OCI-LY7 (cell line): ENCODE measurements around the gene KRTAP9-6. TPM values are rescaled to one million over a fixed set of nuclear protein-coding genes. Genes with fewer than 3 reads are reported as not detected.

Experiments used
- BruUV-seq: library from RNA; stranded (reverse); fragments of 400-500 nt; replicated peaks from 2 replicates; lab custom pipeline; 2021; lab: Mats Ljungman, UMichigan
- CTCF ChIA-PET: fragments of 300-600 bp; sonication (Branson Sonifier 250); formaldehyde crosslinking; loops from one replicate; lab custom pipeline; 2022; ENCODE audit warnings: antibody characterized with exemption; ENCODE audit not compliant: unreplicated experiment; lab: Charles Lee
- POLR2A ChIA-PET: fragments of 300-600 bp; sonication (Branson Sonifier 250); formaldehyde crosslinking; loops from one replicate; lab custom pipeline; 2022; ENCODE audit warnings: antibody characterized with exemption; lab: Charles Lee
- DNase-seq: peaks from one replicate; pipeline ENCODE4 v3.0.0-alpha.2; 2015; ENCODE audit warnings: low spot score
- H2AFZ ChIP-seq: fragments of 200-600 bp; sonication (generic), shearing (Covaris generic); 2 replicates; pipeline ENCODE4 v1.6.1; 2014; ENCODE audit warnings: mild to moderate bottlenecking, antibody characterized with exemption, low read length, moderate library complexity
- H3K27ac ChIP-seq: fragments of 200-600 bp; sonication (generic); 2 replicates; pipeline ENCODE4 v1.5.1; 2014; ENCODE audit warnings: mixed run types, low read depth, mild to moderate bottlenecking, moderate library complexity, low read length, inconsistent platforms; ENCODE audit not compliant: poor library complexity, severe bottlenecking
- H3K36me3 ChIP-seq: fragments of 200-600 bp; sonication (generic); 2 replicates; pipeline ENCODE4 v1.6.1; 2014; ENCODE audit warnings: mild to moderate bottlenecking, antibody characterized with exemption, low read length, moderate library complexity, mixed read lengths; ENCODE audit not compliant: insufficient read depth
- H3K4me1 ChIP-seq: fragments of 200-600 bp; sonication (generic); 2 replicates; pipeline ENCODE4 v1.5.1; 2014; ENCODE audit warnings: mild to moderate bottlenecking, low read length; ENCODE audit not compliant: insufficient read depth, poor library complexity, severe bottlenecking
- H3K4me2 ChIP-seq: fragments of 200-600 bp; sonication (generic); 2 replicates; pipeline ENCODE4 v1.6.1; 2014; ENCODE audit warnings: mild to moderate bottlenecking, low read length
- H3K4me3 ChIP-seq: fragments of 200-600 bp; sonication (generic); 2 replicates; pipeline ENCODE4 v1.5.1; 2014; ENCODE audit warnings: mild to moderate bottlenecking, low read depth, low read length; ENCODE audit not compliant: poor library complexity, severe bottlenecking
- H3K79me2 ChIP-seq: fragments of 200-600 bp; sonication (generic); 2 replicates; pipeline ENCODE4 v1.6.1; 2016; ENCODE audit warnings: low read depth, mild to moderate bottlenecking, low read length, moderate library complexity, mixed read lengths; ENCODE audit not compliant: insufficient read depth
- H3K9me2 ChIP-seq: fragments of 200-600 bp; sonication (generic); 2 replicates; pipeline ENCODE4 v1.6.1; 2016; ENCODE audit warnings: mild to moderate bottlenecking, low read length, mixed read lengths; ENCODE audit not compliant: insufficient read depth
- H3K9me3 ChIP-seq: fragments of 200-600 bp; sonication (generic); 2 replicates; pipeline ENCODE4 v1.6.1; 2014; ENCODE audit warnings: mild to moderate bottlenecking, mixed run types, low read length, mixed read lengths
- H4K20me1 ChIP-seq: fragments of 200-600 bp; sonication (generic); 2 replicates; pipeline ENCODE4 v1.6.1; 2014; ENCODE audit warnings: mild to moderate bottlenecking, antibody characterized with exemption, low read length, moderate library complexity, mixed read lengths; ENCODE audit not compliant: insufficient read depth
- EZH2phosphoT487 ChIP-seq: fragments of 200-600 bp; sonication (generic); IDR thresholded peaks from 2 replicates; pipeline ENCODE4 v1.6.1; 2018; ENCODE audit warnings: low read depth, borderline replicate concordance, mild to moderate bottlenecking, mixed run types, antibody characterized with exemption, low read length, moderate library complexity, mixed read lengths
- intact Hi-C: fragments of 100-400 bp; cut with micrococcal nuclease; formaldehyde crosslinking; loops from one replicate; pipeline ENCODE4 v1.10.0; 2022; ENCODE audit not compliant: unreplicated experiment
- total RNA-seq, 2 experiments: library from RNA; depleted of rRNA in 1 of 2; stranded (reverse); fragments of >200 nt in 1 of 2; shearing (Covaris generic) in 1 of 2; gene quantifications; 2 replicates each; pipeline ENCODE4 v1.2.3, GENCODE V29; 2014 to 2022
- TF ChIP-seq, protein P1 (sequence below): fragments of 200-600 bp; sonication (generic); conservative IDR thresholded peaks from 2 replicates; pipeline ENCODE4 v1.5.1; 2014; ENCODE audit warnings: mild to moderate bottlenecking, antibody characterized with exemption, low read length, moderate library complexity, mixed read lengths

KRTAP9-6 gene
- total RNA-seq, 2 experiments from 2014 or later, result not detected

DNA sequence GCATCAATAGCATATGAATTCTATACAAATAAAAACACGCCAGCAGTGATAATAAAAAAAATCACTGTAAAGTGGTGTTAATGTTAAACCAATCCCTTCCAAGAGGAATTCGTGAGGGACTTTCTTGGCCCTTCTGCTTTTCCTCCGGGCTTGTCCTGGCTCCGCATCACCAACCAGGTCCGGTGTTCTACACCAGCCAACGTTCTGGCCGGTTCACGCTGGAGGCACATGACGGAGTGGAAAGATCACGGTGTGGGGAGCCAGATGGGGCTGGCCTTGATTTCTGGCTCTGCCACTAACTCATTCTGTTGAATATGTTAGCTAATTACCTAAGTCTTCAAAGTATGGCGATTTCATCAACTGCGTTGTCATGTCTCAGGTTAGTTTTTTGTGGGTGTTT is 38.9 kb downstream of the KRTAP9-6 start:
- H3K27ac ChIP-seq, result no peak overlapping the region
- no peak overlapping the region for H3K4me2 ChIP-seq
- H2AFZ ChIP-seq, result no peak overlapping the region
- POLR2A ChIA-PET, result no interaction called here
- no peaks in the 10 kb centered on the region for H3K79me2 ChIP-seq
- H4K20me1 ChIP-seq, result no peaks in the 10 kb centered on the region
- no TSS peak for BruUV-seq
- H3K36me3 ChIP-seq, result no peaks in the 10 kb centered on the region
- peaks cover 8% of the 10 kb centered on the region for H3K4me1 ChIP-seq
- no peaks in the 10 kb centered on the region for H3K9me2 ChIP-seq
- intact Hi-C loops, result no loop called here
- no peak for DNase-seq
- CTCF ChIA-PET, result no interaction called here
- H3K4me3 ChIP-seq, result no peak overlapping the region
- H3K9me3 ChIP-seq, result no peaks in the 10 kb centered on the region
- TF ChIP-seq, protein P1, sequence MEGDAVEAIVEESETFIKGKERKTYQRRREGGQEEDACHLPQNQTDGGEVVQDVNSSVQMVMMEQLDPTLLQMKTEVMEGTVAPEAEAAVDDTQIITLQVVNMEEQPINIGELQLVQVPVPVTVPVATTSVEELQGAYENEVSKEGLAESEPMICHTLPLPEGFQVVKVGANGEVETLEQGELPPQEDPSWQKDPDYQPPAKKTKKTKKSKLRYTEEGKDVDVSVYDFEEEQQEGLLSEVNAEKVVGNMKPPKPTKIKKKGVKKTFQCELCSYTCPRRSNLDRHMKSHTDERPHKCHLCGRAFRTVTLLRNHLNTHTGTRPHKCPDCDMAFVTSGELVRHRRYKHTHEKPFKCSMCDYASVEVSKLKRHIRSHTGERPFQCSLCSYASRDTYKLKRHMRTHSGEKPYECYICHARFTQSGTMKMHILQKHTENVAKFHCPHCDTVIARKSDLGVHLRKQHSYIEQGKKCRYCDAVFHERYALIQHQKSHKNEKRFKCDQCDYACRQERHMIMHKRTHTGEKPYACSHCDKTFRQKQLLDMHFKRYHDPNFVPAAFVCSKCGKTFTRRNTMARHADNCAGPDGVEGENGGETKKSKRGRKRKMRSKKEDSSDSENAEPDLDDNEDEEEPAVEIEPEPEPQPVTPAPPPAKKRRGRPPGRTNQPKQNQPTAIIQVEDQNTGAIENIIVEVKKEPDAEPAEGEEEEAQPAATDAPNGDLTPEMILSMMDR, result no peak
- TF ChIP-seq EZH2phosphoT487, result no peak

DNA sequence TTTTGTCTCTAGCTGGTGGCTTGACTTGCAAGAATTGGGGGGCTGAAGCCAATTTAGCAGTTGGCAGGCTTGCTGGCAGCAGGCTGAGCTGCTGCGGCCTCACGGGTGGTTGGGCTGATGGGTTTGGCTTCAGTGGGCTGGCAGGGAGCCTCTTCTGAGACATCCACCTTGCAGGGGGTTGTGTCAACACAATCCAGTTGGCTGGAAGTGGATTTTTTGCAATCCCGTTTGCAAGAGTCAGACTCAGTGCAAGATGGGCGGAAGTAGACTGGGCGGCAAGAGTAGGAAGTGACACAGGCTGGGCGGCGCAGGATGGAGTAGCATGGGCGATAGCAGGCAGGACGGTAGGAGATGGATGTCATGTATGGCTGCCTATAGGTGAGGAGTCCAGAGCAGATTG is 42.5 kb downstream of the KRTAP9-6 start:
- TF ChIP-seq EZH2phosphoT487, result no peak
- TF ChIP-seq, protein P1, result no peak
- ChIA-PET CTCF (interaction anchor here (0.6 kb wide), 1 partner anchor 110 kb away, joined by 3 read pairs; no protein-coding TSS in a partner anchor), POLR2A (no interaction called here)
- DNase-seq, result no peak
- H3K9me3 ChIP-seq, result no peaks in the 10 kb centered on the region
- H4K20me1 ChIP-seq, result no peaks in the 10 kb centered on the region
- no peak overlapping the region for H3K27ac ChIP-seq
- H3K9me2 ChIP-seq, result no peaks in the 10 kb centered on the region
- no peak overlapping the region for H2AFZ ChIP-seq
- H3K79me2 ChIP-seq, result no peaks in the 10 kb centered on the region
- intact Hi-C loops, result loop anchor here (5.0 kb wide), 1 partner anchor 185 kb away; the partner anchor contains the start of gene KRTAP4-12
- no peak overlapping the region for H3K4me2 ChIP-seq
- peaks cover 10% of the 10 kb centered on the region for H3K4me1 ChIP-seq
- BruUV-seq, result no TSS peak
- H3K36me3 ChIP-seq, result no peaks in the 10 kb centered on the region
- H3K4me3 ChIP-seq, result no peak overlapping the region

DNA sequence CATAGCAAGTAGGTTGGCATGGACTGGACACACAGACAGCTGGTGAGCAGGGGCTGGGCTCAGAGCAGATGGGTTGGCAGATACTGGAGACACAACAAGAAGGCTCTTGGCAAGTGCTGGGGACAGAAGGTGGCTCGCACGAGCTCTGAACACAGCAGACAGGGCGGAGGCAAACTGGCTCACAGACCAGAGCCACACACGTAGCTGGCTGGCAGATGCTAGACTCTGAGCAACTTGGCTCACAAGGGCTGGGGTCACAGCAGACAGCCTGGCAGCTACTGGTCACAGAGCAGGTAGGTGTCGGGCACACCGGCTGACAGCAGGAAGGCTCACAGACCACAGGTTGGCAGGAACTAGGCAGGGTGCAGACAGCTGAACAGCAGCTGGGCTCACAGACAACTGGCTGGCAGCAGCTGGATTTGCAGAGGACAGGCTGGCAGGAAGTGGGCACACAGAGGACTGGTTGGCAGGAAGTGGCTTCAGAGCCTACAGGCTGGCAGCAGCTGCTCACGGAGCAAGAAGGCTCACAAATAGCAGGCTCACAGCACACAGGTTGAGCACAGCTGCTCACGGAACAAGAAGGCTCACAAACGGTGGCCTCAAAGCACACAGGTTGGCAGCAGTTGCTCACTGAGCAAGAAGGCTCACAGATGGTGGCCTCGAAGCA is 43.2 kb downstream of the KRTAP9-6 start:
- no peaks in the 10 kb centered on the region for H4K20me1 ChIP-seq
- H3K4me1 ChIP-seq, result peaks cover 10% of the 10 kb centered on the region
- H3K9me2 ChIP-seq, result no peaks in the 10 kb centered on the region
- no peak overlapping the region for H3K27ac ChIP-seq
- TF ChIP-seq EZH2phosphoT487, result no peak
- TF ChIP-seq, protein P1, result no peak
- CTCF ChIA-PET, result no interaction called here
- no TSS peak for BruUV-seq
- no peak overlapping the region for H3K4me3 ChIP-seq
- H3K36me3 ChIP-seq, result no peaks in the 10 kb centered on the region
- intact Hi-C loops, result loop anchor here (5.0 kb wide), 1 partner anchor 186 kb away; the partner anchor contains the start of gene KRTAP4-12
- no peak overlapping the region for H2AFZ ChIP-seq
- POLR2A ChIA-PET, result interaction anchor here (0.6 kb wide), 1 partner anchor 95 kb away, joined by 3 read pairs; no protein-coding TSS in a partner anchor
- H3K4me2 ChIP-seq, result peak overlapping the region; percentile 37; the same call in 1 of the 2 replicates
- H3K79me2 ChIP-seq, result no peaks in the 10 kb centered on the region
- H3K9me3 ChIP-seq, result no peaks in the 10 kb centered on the region
- peak; percentile 55 for DNase-seq
